ENCODE data around the gene CLEC4F. TPM values are rescaled to one million over a fixed set of nuclear protein-coding genes. Genes with fewer than 3 reads are reported as not detected.

The CLEC4F gene
- total RNA-seq, 1 donor from 2014 or later, result not detected

GRCh38 chr2:70854411-70854810, 34.0 kb upstream of the CLEC4F start:
- ATAC-seq (ENCODE audit: low read depth) (no peak), DNase-seq (no peak)
- Mint-ChIP-seq H3K27ac (no peak overlapping the region), H3K9me3 (no peaks in the 10 kb centered on the region), H3K27me3 (peaks cover 16% of the 10 kb centered on the region), H3K4me3 (no peak overlapping the region), H3K4me1 (no peaks in the 10 kb centered on the region), H3K36me3 (ENCODE audit: low read depth) (no peaks in the 10 kb centered on the region)
- CTCF ChIA-PET, result no interaction called here
- TF ChIP-seq CTCF (IDR thresholded peaks at IDR 0.05), result no peak
- intact Hi-C loops (cut with micrococcal nuclease), result no loop called here
- POLR2A ChIA-PET, result no interaction called here

GRCh38 chr2:70852824-70853223, 32.4 kb upstream of the CLEC4F start:
- intact Hi-C loops (cut with micrococcal nuclease), result no loop called here
- ChIA-PET CTCF (interaction anchor here (1.3 kb wide), 1 partner anchor 10 kb away, joined by 3 read pairs; no protein-coding TSS in a partner anchor), POLR2A (no interaction called here)
- no peaks in the 10 kb centered on the region for H3K9me3 Mint-ChIP-seq
- no peak overlapping the region for H3K27ac Mint-ChIP-seq
- no peaks in the 10 kb centered on the region for H3K4me1 Mint-ChIP-seq
- H3K36me3 Mint-ChIP-seq (ENCODE audit: low read depth), result no peaks in the 10 kb centered on the region
- no peak overlapping the region for H3K4me3 Mint-ChIP-seq
- TF ChIP-seq CTCF (IDR thresholded peaks at IDR 0.05), result no peak
- ATAC-seq (ENCODE audit: low read depth) (no peak), DNase-seq (no peak)
- peaks cover 9% of the 10 kb centered on the region for H3K27me3 Mint-ChIP-seq

- CTCF ChIA-PET, result interaction anchor here (0.6 to 1.3 kb wide), 2 partner anchors 11 to 41 kb away, joined by 3 read pairs; no protein-coding TSS in a partner anchor
- intact Hi-C loops (cut with micrococcal nuclease), result no loop called here
- H3K9me3 Mint-ChIP-seq, result peaks cover under 1% of the 10 kb centered on the region
- DNase-seq, result no peak
- no peak overlapping the region for H3K4me3 Mint-ChIP-seq
- H3K36me3 Mint-ChIP-seq (ENCODE audit: low read depth), result no peaks in the 10 kb centered on the region
- peaks cover 9% of the 10 kb centered on the region for H3K27me3 Mint-ChIP-seq
- POLR2A ChIA-PET, result no interaction called here
- no peak for ATAC-seq (ENCODE audit: low read depth)
- H3K27ac Mint-ChIP-seq, result no peak overlapping the region
- H3K4me1 Mint-ChIP-seq, result no peaks in the 10 kb centered on the region
- no peak for TF ChIP-seq CTCF (IDR thresholded peaks at IDR 0.05)
These were observed 31.3 kb upstream of the CLEC4F start for GRCh38 chr2:70851704-70852103.

GRCh38 chr2:70850925-70851324, 30.5 kb upstream of the CLEC4F start:
- Mint-ChIP-seq H3K27ac (no peak overlapping the region), H3K36me3 (ENCODE audit: low read depth) (no peaks in the 10 kb centered on the region), H3K27me3 (peaks cover 10% of the 10 kb centered on the region), H3K4me1 (no peaks in the 10 kb centered on the region), H3K4me3 (no peak overlapping the region), H3K9me3 (peaks cover 5% of the 10 kb centered on the region)
- ATAC-seq (ENCODE audit: low read depth) (no peak), DNase-seq (no peak)
- intact Hi-C loops (cut with micrococcal nuclease), result no loop called here
- POLR2A ChIA-PET, result no interaction called here
- CTCF ChIA-PET, result no interaction called here
- no peak for TF ChIP-seq CTCF (IDR thresholded peaks at IDR 0.05)

GRCh38 chr2:70842401-70842800, 22.0 kb upstream of the CLEC4F start:
- intact Hi-C loops (cut with micrococcal nuclease), result no loop called here
- H3K27ac Mint-ChIP-seq, result no peak overlapping the region
- DNase-seq (no peak), ATAC-seq (ENCODE audit: low read depth) (no peak)
- H3K27me3 Mint-ChIP-seq, result peaks cover 23% of the 10 kb centered on the region
- H3K36me3 Mint-ChIP-seq (ENCODE audit: low read depth), result no peaks in the 10 kb centered on the region
- H3K4me1 Mint-ChIP-seq, result no peaks in the 10 kb centered on the region
- TF ChIP-seq CTCF (IDR thresholded peaks at IDR 0.05), result no peak
- H3K9me3 Mint-ChIP-seq, result peaks cover 5% of the 10 kb centered on the region
- ChIA-PET CTCF (no interaction called here), POLR2A (no interaction called here)
- no peak overlapping the region for H3K4me3 Mint-ChIP-seq

Measured in activated B cell treated with CpG ODN at 0.5 μM for 24 hours (primary cell).